ENCODE measurements around the gene TMEM132C.

DNA sequence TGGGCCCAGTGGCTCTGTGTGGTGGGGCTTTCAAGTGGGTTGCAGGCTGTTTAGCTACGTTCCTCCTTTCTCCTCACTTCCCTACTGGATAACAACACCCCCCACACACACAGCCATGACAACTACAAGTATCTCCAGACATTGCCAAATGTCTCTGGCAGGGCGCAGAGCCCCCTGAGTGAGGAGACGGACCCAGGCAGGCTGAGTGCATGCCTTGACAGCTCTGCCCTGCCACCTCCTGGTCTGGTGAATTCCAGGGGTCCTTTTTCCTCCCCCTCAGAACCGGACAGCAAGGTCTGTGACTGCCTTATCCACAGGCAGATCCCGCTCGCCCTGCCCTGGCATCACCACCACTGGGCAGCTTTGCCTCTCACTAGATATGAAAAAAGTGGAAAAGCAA is 276.5 kb downstream of the TMEM132C start:
- TF ChIP-seq POLR2A (IDR thresholded peaks at IDR 0.05; ENCODE audit: low read depth, low read length) (no peak), TAF1 (IDR thresholded peaks at IDR 0.05; ENCODE audit: low read depth, low read length) (no peak), POLR2AphosphoS5 (IDR thresholded peaks at IDR 0.05; ENCODE audit: low read depth, low read length) (no peak), PAX5 (IDR thresholded peaks at IDR 0.05; ENCODE audit: insufficient read depth, low read length, severe bottlenecking) (no peak), SPI1 (IDR thresholded peaks at IDR 0.05; ENCODE audit: low read depth, low read length) (no peak)
